HG02970 (cell line): ENCODE data around the gene STAT5B.

Experiments
- ATAC-seq: cut with Tn5 transposase; IDR thresholded peaks from one replicate; pipeline ENCODE4 v1.9.1; 2021; ENCODE audit warnings: mild to moderate bottlenecking, moderate library complexity, moderate number of reproducible peaks; ENCODE audit not compliant: unreplicated experiment, low FRiP score

STAT5B gene

DNA sequence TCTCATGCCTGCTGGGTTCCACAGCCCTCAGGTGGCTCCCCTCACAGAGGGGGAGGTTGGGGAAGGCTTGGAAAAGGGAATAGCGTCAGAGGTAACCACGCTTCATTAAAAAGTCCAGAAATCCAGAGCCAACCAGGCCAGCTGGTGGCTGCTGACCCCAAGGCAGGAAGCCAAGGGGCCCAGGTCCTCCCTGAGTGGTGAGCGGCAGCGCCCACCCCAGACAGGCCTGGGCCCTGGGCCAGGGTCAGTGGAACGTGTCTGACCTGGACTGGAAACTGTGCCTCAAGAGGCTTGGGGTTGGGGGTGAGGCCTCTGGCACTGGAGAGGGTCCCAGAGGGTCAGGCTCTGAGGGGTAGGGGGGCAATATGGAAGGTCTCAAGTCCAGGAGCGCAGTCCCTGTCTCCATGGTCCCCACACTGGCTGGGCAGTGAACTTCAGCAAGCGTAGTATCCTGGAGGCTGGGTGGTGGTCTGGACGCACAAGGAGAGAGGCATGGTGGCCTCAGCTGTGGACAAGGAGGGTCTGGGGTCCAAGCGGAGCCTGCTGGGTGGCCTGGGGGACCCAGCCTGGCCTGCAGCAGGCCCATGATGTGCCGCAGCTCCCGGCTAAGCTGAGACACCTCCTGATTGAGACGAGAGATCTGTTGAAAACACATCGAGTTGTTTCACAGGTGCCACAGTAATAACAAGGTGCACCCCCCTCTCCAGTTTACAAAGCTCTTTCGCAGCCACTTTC lies 116.2 kb downstream of the STAT5B start:
- no peak for ATAC-seq

DNA sequence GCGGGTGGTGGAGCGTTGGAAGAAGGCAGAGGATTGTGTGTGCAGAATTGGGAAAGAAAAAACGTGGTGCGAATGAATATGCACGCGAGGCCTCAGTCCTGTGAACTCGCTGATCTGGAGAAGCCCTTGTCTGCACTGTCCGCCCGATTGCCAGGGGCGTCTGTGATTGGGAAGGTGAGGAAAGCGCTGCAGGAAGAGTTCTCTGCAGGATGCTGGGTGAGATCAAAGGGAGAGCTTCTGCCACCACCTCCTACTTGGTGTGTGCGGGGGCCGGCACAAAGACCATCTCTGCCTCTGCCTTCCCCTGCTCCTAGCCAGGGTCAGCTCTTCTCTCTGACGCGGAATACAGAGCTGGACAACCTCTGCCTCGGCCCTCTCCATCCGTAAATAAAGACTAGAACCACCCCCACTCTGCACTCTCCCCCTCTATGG lies 120.6 kb downstream of the STAT5B start:
- no peak for ATAC-seq

- ATAC-seq: no peak
These were observed 122.1 kb downstream of the STAT5B start for GRCh38 chr17:42153919-42154742.
